Measurements from ENCODE around the gene ZNF341.

The ZNF341 gene

GRCh38 chr20:33784225-33784624 lies 52.4 kb downstream of the ZNF341 start:
- no peak for DNase-seq (ENCODE audit: low spot score)
- TF ChIP-seq CTCF (IDR thresholded peaks at IDR 0.05; ENCODE audit: borderline replicate concordance, control extremely low read depth, extremely low read depth, insufficient read depth, missing control alignments) = no peak
- in situ Hi-C loops (cut with MboI; ENCODE audit: low sequenced_read_pairs, unreplicated experiment) = no loop called here

GRCh38 chr20:33785503-33785902 lies 53.7 kb downstream of the ZNF341 start:
- no peak for TF ChIP-seq CTCF (IDR thresholded peaks at IDR 0.05; ENCODE audit: borderline replicate concordance, control extremely low read depth, extremely low read depth, insufficient read depth, missing control alignments)
- DNase-seq (ENCODE audit: low spot score) = no peak
- in situ Hi-C loops (cut with MboI; ENCODE audit: low sequenced_read_pairs, unreplicated experiment) = no loop called here

- in situ Hi-C loops (cut with MboI; ENCODE audit: low sequenced_read_pairs, unreplicated experiment) = no loop called here
- no peak for DNase-seq (ENCODE audit: low spot score)
- TF ChIP-seq CTCF (IDR thresholded peaks at IDR 0.05; ENCODE audit: borderline replicate concordance, control extremely low read depth, extremely low read depth, insufficient read depth, missing control alignments) = no peak
Observed at GRCh38 chr20:33787253-33787891, 55.6 kb downstream of the ZNF341 start.

- in situ Hi-C loops (cut with MboI; ENCODE audit: low sequenced_read_pairs, unreplicated experiment) = no loop called here
- TF ChIP-seq CTCF (IDR thresholded peaks at IDR 0.05; ENCODE audit: borderline replicate concordance, control extremely low read depth, extremely low read depth, insufficient read depth, missing control alignments) = no peak
- DNase-seq (ENCODE audit: low spot score) = no peak
Observed at GRCh38 chr20:33788351-33789049, 56.7 kb downstream of the ZNF341 start.

- in situ Hi-C loops (cut with MboI; ENCODE audit: low sequenced_read_pairs, unreplicated experiment) = no loop called here
- TF ChIP-seq CTCF (IDR thresholded peaks at IDR 0.05; ENCODE audit: borderline replicate concordance, control extremely low read depth, extremely low read depth, insufficient read depth, missing control alignments) = no peak
- no peak for DNase-seq (ENCODE audit: low spot score)
Observed at GRCh38 chr20:33789109-33789857, 57.5 kb downstream of the ZNF341 start.

- DNase-seq (ENCODE audit: low spot score) = no peak
- in situ Hi-C loops (cut with MboI; ENCODE audit: low sequenced_read_pairs, unreplicated experiment) = no loop called here
- TF ChIP-seq CTCF (IDR thresholded peaks at IDR 0.05; ENCODE audit: borderline replicate concordance, control extremely low read depth, extremely low read depth, insufficient read depth, missing control alignments) = no peak
Observed at GRCh38 chr20:33789858-33790182, 58.0 kb downstream of the ZNF341 start.
